ENCODE data around the gene CACNG5. TPM values are rescaled to one million over a fixed set of nuclear protein-coding genes. Genes with fewer than 3 reads are reported as not detected.

Gene CACNG5
- total RNA-seq, 1 experiment from 2014 or later = 0.21 TPM

DNA sequence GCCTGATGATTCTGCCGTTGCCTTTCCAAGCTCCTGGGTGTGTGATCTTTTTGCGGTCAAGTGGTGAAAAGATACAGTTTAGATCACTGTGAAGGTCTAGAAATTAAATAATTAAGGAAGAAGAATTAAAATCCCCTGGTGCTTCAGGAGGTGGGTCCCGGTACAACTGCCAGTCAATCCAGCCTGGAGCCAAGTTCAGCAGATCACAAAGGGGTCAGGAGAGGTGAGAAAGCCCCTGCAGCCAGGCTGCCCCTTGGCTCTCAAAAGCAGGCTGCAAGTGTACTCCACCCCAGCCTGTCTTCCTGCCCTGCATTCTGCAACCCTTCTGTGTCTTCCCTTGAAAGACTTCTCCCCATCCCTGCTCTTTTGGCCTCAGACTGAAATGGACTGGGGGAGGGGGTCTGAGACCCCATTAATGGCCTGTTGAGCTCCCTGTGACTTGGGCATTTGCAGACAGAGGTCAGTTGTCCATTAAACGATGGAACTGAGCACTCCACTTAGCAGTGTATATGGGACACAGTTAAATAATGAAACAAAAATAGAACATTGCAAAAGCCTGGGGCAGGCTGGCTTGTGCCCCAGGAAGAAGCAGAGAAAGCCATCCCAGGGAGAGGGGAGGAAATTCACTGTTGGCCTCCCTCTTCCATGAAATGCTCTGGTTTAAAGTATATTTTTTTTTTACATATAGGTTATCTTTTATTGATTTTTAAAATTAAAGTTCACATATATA, 15.1 kb downstream of the CACNG5 start:
- H3K36me3 ChIP-seq (ENCODE audit: control insufficient read depth, insufficient read depth, low read length) = no peaks in the 10 kb centered on the region
- ATAC-seq (no peak), DNase-seq (ENCODE audit: low read depth, low spot score) (no peak)
- H3K4me1 ChIP-seq (ENCODE audit: control insufficient read depth, insufficient read depth, low read length) = no peaks in the 10 kb centered on the region
- H3K27me3 ChIP-seq (ENCODE audit: control insufficient read depth, insufficient read depth, low read length) = no peaks in the 10 kb centered on the region
- in situ Hi-C loops (cut with HindIII; ENCODE audit: low pct_unique_long_range_greater_than_20kb, low sequenced_read_pairs) = no loop called here
- no peak overlapping the region for H3K4me3 ChIP-seq (ENCODE audit: low read depth in 2 of 2, low read length in 2 of 2)
- TF ChIP-seq SIN3A (IDR thresholded peaks at IDR 0.05; ENCODE audit: borderline replicate concordance, insufficient read depth, low read depth, low read length) = no peak
- TF ChIP-seq, protein P1, sequence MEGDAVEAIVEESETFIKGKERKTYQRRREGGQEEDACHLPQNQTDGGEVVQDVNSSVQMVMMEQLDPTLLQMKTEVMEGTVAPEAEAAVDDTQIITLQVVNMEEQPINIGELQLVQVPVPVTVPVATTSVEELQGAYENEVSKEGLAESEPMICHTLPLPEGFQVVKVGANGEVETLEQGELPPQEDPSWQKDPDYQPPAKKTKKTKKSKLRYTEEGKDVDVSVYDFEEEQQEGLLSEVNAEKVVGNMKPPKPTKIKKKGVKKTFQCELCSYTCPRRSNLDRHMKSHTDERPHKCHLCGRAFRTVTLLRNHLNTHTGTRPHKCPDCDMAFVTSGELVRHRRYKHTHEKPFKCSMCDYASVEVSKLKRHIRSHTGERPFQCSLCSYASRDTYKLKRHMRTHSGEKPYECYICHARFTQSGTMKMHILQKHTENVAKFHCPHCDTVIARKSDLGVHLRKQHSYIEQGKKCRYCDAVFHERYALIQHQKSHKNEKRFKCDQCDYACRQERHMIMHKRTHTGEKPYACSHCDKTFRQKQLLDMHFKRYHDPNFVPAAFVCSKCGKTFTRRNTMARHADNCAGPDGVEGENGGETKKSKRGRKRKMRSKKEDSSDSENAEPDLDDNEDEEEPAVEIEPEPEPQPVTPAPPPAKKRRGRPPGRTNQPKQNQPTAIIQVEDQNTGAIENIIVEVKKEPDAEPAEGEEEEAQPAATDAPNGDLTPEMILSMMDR (IDR thresholded peaks at IDR 0.05) = no peak
- no peaks in the 10 kb centered on the region for H3K9me3 ChIP-seq (ENCODE audit: control insufficient read depth, insufficient read depth, low read depth, low read length)
- CTCF ChIA-PET = no interaction called here
- no peak overlapping the region for H3K27ac ChIP-seq (ENCODE audit: low read length)
- POLR2A ChIA-PET = no interaction called here
- no TSS peak for BruUV-seq (replicated peaks)
- intact Hi-C loops (cut with micrococcal nuclease; ENCODE audit: unreplicated experiment) = no loop called here

DNA sequence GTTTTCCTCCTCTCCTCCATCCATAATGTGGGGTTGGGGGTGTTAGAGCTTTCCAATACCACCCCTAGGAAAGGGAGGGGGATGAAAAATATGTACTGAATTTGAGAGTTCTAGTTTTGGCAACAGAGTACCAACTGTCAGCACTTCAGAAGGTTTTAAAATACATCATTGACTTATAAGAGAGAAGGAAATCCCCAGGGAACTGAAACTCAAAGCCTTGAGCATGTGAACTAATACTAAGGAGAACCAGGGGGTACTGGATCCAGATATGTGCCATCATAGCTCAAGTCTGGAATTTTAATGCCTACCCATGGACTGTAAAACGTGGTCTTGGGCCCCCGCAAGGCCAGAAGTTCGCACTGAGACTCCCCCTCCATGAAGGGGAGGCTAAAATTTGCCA, 15.8 kb downstream of the CACNG5 start:
- in situ Hi-C loops (cut with HindIII; ENCODE audit: low pct_unique_long_range_greater_than_20kb, low sequenced_read_pairs) = no loop called here
- intact Hi-C loops (cut with micrococcal nuclease; ENCODE audit: unreplicated experiment) = no loop called here
- DNase-seq (ENCODE audit: low read depth, low spot score) (no peak), ATAC-seq (no peak)
- BruUV-seq (replicated peaks) = no TSS peak
- no peaks in the 10 kb centered on the region for H3K9me3 ChIP-seq (ENCODE audit: control insufficient read depth, insufficient read depth, low read depth, low read length)
- no peaks in the 10 kb centered on the region for H3K36me3 ChIP-seq (ENCODE audit: control insufficient read depth, insufficient read depth, low read length)
- H3K4me3 ChIP-seq (ENCODE audit: low read depth in 2 of 2, low read length in 2 of 2) = no peak overlapping the region
- TF ChIP-seq, protein P1 (IDR thresholded peaks at IDR 0.05) = no peak
- TF ChIP-seq, protein P2, sequence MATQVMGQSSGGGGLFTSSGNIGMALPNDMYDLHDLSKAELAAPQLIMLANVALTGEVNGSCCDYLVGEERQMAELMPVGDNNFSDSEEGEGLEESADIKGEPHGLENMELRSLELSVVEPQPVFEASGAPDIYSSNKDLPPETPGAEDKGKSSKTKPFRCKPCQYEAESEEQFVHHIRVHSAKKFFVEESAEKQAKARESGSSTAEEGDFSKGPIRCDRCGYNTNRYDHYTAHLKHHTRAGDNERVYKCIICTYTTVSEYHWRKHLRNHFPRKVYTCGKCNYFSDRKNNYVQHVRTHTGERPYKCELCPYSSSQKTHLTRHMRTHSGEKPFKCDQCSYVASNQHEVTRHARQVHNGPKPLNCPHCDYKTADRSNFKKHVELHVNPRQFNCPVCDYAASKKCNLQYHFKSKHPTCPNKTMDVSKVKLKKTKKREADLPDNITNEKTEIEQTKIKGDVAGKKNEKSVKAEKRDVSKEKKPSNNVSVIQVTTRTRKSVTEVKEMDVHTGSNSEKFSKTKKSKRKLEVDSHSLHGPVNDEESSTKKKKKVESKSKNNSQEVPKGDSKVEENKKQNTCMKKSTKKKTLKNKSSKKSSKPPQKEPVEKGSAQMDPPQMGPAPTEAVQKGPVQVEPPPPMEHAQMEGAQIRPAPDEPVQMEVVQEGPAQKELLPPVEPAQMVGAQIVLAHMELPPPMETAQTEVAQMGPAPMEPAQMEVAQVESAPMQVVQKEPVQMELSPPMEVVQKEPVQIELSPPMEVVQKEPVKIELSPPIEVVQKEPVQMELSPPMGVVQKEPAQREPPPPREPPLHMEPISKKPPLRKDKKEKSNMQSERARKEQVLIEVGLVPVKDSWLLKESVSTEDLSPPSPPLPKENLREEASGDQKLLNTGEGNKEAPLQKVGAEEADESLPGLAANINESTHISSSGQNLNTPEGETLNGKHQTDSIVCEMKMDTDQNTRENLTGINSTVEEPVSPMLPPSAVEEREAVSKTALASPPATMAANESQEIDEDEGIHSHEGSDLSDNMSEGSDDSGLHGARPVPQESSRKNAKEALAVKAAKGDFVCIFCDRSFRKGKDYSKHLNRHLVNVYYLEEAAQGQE (IDR thresholded peaks at IDR 0.05; ENCODE audit: insufficient read depth in 1 of 2, low read depth in 2 of 2, low read length in 1 of 2) = no peak
- TF ChIP-seq POLR2AphosphoS5 (IDR thresholded peaks at IDR 0.05; ENCODE audit: low read depth, low read length) = no peak
- TF ChIP-seq TCF7L2 (IDR thresholded peaks at IDR 0.05; ENCODE audit: low read depth, low read length) = no peak
- no peak for TF ChIP-seq SIN3A (IDR thresholded peaks at IDR 0.05; ENCODE audit: borderline replicate concordance, insufficient read depth, low read depth, low read length)
- no peak overlapping the region for H3K27ac ChIP-seq (ENCODE audit: low read length)
- ChIA-PET POLR2A (no interaction called here), CTCF (no interaction called here)
- H3K27me3 ChIP-seq (ENCODE audit: control insufficient read depth, insufficient read depth, low read length) = no peaks in the 10 kb centered on the region
- no peaks in the 10 kb centered on the region for H3K4me1 ChIP-seq (ENCODE audit: control insufficient read depth, insufficient read depth, low read length)

All from Panc1 (cell line).